ENCODE data around the gene HNRNPUL2. TPM values are rescaled to one million over a fixed set of nuclear protein-coding genes. Genes with fewer than 3 reads are reported as not detected.

Gene HNRNPUL2
- total and polyA plus RNA-seq, 2 of the 8 experiments (the other 6 are each of a cell fraction or from before 2014, with no cell fraction given): 14.9 to 46.4 TPM

GRCh38 chr11:62716816-62717215 lies 10.4 kb downstream of the HNRNPUL2 start (continued):
- TF ChIP-seq CTCF (IDR thresholded peaks at IDR 0.05; ENCODE audit: control extremely low read depth in 1 of 3, insufficient read depth in 1 of 3, low read depth in 1 of 3, low read length in 3 of 3) (no peak), TBP (IDR thresholded peaks at IDR 0.05; ENCODE audit: low read depth, low read length) (no peak), SUZ12 (IDR thresholded peaks at IDR 0.05; ENCODE audit: low read length) (no peak)
